Activated B cell treated with CpG ODN at 0.5 μM for 24 hours (primary cell): ENCODE results near the gene PLXNB1. TPM values are rescaled to one million over a fixed set of nuclear protein-coding genes. Genes with fewer than 3 reads are reported as not detected.

ENCODE experiments used
- ATAC-seq: fragments of 200-7000 bp; cut with Tn5 transposase; one replicate; pipeline ENCODE4 v1.10.0; 2021; ENCODE audit warnings: low read depth, mild to moderate bottlenecking, moderate library complexity
- CTCF ChIA-PET: fragments of 350-600 bp; sonication (Branson Sonifier 250); formaldehyde crosslinking; loops from one replicate; lab custom pipeline; 2021; ENCODE audit warnings: antibody characterized with exemption; lab: Charles Lee
- POLR2A ChIA-PET: fragments of 350-600 bp; sonication (Branson Sonifier 250); formaldehyde crosslinking; loops from one replicate; lab custom pipeline; 2021; ENCODE audit warnings: antibody characterized with exemption; lab: Charles Lee
- DNase-seq: peaks from one replicate; pipeline ENCODE4 v3.0.0; 2022
- H3K27ac Mint-ChIP-seq: one replicate; pipeline ENCODE4 v1.8.0; 2020; ENCODE audit warnings: mixed read lengths
- H3K27me3 Mint-ChIP-seq: one replicate; pipeline ENCODE4 v1.8.0; 2021; ENCODE audit warnings: mixed read lengths
- H3K36me3 Mint-ChIP-seq: one replicate; pipeline ENCODE4 v1.8.0; 2021; ENCODE audit warnings: low read depth, mixed read lengths
- H3K4me1 Mint-ChIP-seq: one replicate; pipeline ENCODE4 v1.8.0; 2021; ENCODE audit warnings: mixed read lengths
- H3K4me3 Mint-ChIP-seq: one replicate; pipeline ENCODE4 v1.8.0; 2020; ENCODE audit warnings: mild to moderate bottlenecking, mixed read lengths
- H3K9me3 Mint-ChIP-seq: one replicate; pipeline ENCODE4 v1.8.0; 2020; ENCODE audit warnings: mixed read lengths
- intact Hi-C: fragments of 100-400 bp; cut with micrococcal nuclease; formaldehyde crosslinking; loops from one replicate; pipeline ENCODE4 v1.15.1; 2024
- total RNA-seq: library from RNA; stranded (reverse); gene quantifications from 2 replicates; pipeline ENCODE4 v1.2.3, GENCODE V29; 2022
- TF ChIP-seq, protein P1 (sequence below): fragments of 200-600 bp; IDR thresholded peaks from one replicate; pipeline ENCODE4 v1.8.0; 2022; ENCODE audit warnings: antibody characterized with exemption, mild to moderate bottlenecking

The PLXNB1 gene
- total RNA-seq, 1 donor from 2014 or later, result 3.5 TPM

DNA sequence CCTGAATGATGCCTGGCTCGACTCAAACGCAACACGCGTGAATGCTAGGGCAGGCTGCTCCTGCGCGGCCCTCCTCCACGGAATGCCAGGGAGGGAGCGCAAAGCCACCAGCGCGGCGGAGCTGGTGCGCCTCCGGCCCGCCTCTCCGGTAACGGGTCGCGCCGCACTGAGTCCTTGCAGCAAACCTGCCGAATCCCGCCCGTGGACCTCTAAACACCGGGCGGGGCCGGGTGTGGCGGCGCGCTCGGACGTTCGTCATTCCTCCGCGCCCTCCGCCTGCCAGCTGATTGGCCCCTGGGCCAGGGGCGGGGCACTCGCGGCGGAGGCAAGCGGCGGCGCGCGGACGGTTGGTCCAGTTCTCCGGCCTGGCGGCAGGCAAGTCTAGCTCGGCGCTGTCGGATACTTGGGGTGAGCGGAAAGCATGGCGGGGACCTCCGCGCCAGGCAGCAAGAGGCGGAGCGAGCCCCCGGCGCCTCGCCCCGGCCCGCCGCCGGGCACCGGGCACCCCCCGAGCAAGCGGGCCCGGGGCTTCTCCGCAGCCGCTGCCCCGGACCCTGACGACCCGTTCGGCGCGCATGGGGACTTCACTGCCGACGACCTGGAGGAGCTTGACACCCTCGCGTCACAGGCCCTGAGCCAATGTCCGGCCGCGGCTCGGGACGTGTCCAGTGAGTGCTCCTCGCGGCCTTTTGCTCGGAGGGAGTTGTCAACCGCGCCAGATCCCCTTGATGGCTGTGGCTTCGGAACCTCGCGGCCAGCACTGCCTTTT, 16.7 kb upstream of the PLXNB1 start, which contains the start of gene ATRIP:
ATRIP (plus strand) TSS at position 313 of the 769 bp plus-strand sequence; CDS start at position 422, 109 bp downstream.
- no peaks in the 10 kb centered on the region for H3K9me3 Mint-ChIP-seq
- ATAC-seq (peak; percentile 100), DNase-seq (peak; percentile 88)
- ChIA-PET POLR2A (interaction anchor here (0.6 to 2.4 kb wide), 13 partner anchors 11 to 401 kb away, joined by 3 to 24 read pairs (median 6); partner anchors contain the start of genes CDC25A, PFKFB4, PRKAR2A and SHISA5), CTCF (interaction anchor here (1.7 to 3.4 kb wide), 3 partner anchors 10 to 61 kb away, joined by 12 to 35 read pairs (median 16); no protein-coding TSS in a partner anchor)
- peaks cover 36% of the 10 kb centered on the region for H3K36me3 Mint-ChIP-seq
- TF ChIP-seq, protein P1, sequence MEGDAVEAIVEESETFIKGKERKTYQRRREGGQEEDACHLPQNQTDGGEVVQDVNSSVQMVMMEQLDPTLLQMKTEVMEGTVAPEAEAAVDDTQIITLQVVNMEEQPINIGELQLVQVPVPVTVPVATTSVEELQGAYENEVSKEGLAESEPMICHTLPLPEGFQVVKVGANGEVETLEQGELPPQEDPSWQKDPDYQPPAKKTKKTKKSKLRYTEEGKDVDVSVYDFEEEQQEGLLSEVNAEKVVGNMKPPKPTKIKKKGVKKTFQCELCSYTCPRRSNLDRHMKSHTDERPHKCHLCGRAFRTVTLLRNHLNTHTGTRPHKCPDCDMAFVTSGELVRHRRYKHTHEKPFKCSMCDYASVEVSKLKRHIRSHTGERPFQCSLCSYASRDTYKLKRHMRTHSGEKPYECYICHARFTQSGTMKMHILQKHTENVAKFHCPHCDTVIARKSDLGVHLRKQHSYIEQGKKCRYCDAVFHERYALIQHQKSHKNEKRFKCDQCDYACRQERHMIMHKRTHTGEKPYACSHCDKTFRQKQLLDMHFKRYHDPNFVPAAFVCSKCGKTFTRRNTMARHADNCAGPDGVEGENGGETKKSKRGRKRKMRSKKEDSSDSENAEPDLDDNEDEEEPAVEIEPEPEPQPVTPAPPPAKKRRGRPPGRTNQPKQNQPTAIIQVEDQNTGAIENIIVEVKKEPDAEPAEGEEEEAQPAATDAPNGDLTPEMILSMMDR, result no peak
- no peaks in the 10 kb centered on the region for H3K27me3 Mint-ChIP-seq
- peak within 1 kb of the TSS; percentile 85 for H3K4me3 Mint-ChIP-seq
- peaks cover 41% of the 10 kb centered on the region for H3K4me1 Mint-ChIP-seq
- intact Hi-C loops, result loop anchor here (1.0 to 10.0 kb wide), 3 partner anchors 20 to 362 kb away; partner anchors contain the start of gene IP6K2
- H3K27ac Mint-ChIP-seq, result peak within 1 kb of the TSS; percentile 82

DNA sequence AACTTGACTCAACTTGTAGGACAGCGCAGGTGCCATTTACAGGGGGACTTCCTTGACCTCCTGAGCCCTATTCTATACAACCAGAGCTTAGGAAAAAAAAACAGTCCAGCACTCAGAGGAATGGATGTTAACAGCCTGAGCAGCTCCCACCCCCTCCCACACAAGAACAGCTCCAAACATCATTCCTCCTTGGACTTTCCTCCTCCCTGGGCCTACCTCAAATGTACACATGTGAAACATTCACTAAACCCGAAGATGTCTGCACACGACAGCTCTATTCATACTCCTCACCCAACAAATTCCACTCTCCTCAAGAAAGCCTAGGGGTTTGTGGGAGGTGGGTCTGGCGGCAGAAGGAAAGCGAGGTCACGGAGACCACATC, 16.1 kb upstream of the PLXNB1 start:
- peaks cover 46% of the 10 kb centered on the region for H3K4me1 Mint-ChIP-seq
- ATAC-seq (no peak), DNase-seq (no peak)
- ChIA-PET CTCF (interaction anchor here (1.7 to 3.4 kb wide), 3 partner anchors 10 to 61 kb away, joined by 12 to 35 read pairs (median 16); no protein-coding TSS in a partner anchor), POLR2A (interaction anchor here (0.5 to 2.4 kb wide), 14 partner anchors 10 to 402 kb away, joined by 3 to 24 read pairs (median 5); partner anchors contain the start of genes CDC25A, PFKFB4, PRKAR2A and ZNF589)
- H3K36me3 Mint-ChIP-seq, result peaks cover 35% of the 10 kb centered on the region
- peak overlapping the region; percentile 82 for H3K27ac Mint-ChIP-seq
- H3K4me3 Mint-ChIP-seq, result peak overlapping the region; percentile 85
- H3K27me3 Mint-ChIP-seq, result no peaks in the 10 kb centered on the region
- intact Hi-C loops, result loop anchor here (1.0 to 10.0 kb wide), 3 partner anchors 20 to 361 kb away; partner anchors contain the start of gene IP6K2
- H3K9me3 Mint-ChIP-seq, result no peaks in the 10 kb centered on the region
- TF ChIP-seq, protein P1, result no peak

DNA sequence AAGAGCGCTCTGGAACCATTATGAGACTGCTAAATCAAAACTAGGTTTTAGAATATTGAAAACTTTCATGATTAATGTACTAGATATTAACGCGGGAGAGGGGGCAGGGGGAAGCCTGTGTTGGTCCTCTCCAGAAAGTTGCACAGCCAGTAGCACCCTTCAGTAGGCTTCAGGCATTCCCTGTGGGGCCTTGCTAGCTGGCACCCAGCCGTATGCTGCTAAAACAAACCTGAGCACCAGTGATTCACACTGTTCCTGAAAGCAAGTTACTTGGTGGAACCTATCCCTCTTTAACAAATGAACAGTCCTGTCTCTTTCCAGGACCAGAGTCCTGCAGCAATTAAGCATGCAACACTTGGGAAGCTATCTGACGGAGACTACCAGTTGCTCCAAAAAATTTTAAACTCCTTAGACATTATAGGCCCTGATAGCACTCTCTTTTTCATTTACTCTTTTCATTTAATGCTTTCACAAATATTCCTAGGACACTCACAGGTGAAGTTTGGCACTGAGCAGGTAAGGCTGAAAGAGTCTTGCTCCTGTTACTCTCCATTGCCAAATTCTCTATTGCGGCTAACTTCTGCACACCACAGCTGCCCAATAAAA, 15.5 kb upstream of the PLXNB1 start:
- H3K4me3 Mint-ChIP-seq, result peak overlapping the region; percentile 85
- intact Hi-C loops, result loop anchor here (10.0 kb wide), 2 partner anchors 269 to 361 kb away; partner anchors contain the start of gene IP6K2
- POLR2A ChIA-PET, result interaction anchor here (0.5 to 2.4 kb wide), 9 partner anchors 18 to 269 kb away, joined by 3 to 24 read pairs (median 4); partner anchors contain the start of gene CDC25A
- H3K27me3 Mint-ChIP-seq, result no peaks in the 10 kb centered on the region
- CTCF ChIA-PET, result interaction anchor here (1.7 to 3.4 kb wide), 3 partner anchors 9 to 62 kb away, joined by 12 to 35 read pairs (median 16); no protein-coding TSS in a partner anchor
- peak overlapping the region; percentile 82 for H3K27ac Mint-ChIP-seq
- ATAC-seq, result no peak
- H3K36me3 Mint-ChIP-seq, result peaks cover 35% of the 10 kb centered on the region
- peaks cover 52% of the 10 kb centered on the region for H3K4me1 Mint-ChIP-seq
- DNase-seq, result no peak
- TF ChIP-seq, protein P1, result no peak
- no peaks in the 10 kb centered on the region for H3K9me3 Mint-ChIP-seq

DNA sequence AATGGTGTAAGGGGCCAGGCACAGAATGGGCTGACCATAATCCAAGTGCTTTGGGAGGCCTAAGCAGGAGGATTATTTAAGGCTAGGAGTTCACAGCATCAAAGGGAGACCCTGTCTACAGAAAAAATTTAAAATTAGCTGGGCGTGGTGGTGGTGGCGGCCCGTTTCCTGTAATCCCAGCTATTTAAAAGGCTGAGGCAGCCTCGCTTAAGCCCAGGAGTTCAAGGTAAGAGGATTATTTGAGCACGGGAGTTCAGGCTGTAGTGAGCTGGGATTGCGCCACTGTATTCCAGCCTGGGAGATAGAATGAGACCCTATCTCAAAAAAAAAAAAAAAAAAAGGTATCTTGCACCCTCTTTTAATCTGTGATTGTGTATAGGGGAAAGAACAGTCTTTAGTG, 12.1 kb upstream of the PLXNB1 start:
- peaks cover 58% of the 10 kb centered on the region for H3K4me1 Mint-ChIP-seq
- peaks cover 40% of the 10 kb centered on the region for H3K36me3 Mint-ChIP-seq
- H3K27me3 Mint-ChIP-seq, result no peaks in the 10 kb centered on the region
- H3K27ac Mint-ChIP-seq, result no peak overlapping the region
- intact Hi-C loops, result loop anchor here (2.0 to 10.0 kb wide), 3 partner anchors 141 to 357 kb away; partner anchors contain the start of genes IP6K2 and NME6
- TF ChIP-seq, protein P1, result no peak
- ATAC-seq (no peak), DNase-seq (no peak)
- POLR2A ChIA-PET, result interaction anchor here (0.7 to 1.2 kb wide), 3 partner anchors 65 to 115 kb away, joined by 3 to 5 read pairs (median 4); partner anchors contain the start of gene PFKFB4
- H3K4me3 Mint-ChIP-seq, result peak overlapping the region; percentile 98
- CTCF ChIA-PET, result interaction anchor here (0.9 kb wide), 1 partner anchor 41 kb away, joined by 3 read pairs; no protein-coding TSS in a partner anchor
- no peaks in the 10 kb centered on the region for H3K9me3 Mint-ChIP-seq
